Measurements from ENCODE around the gene GBX1. TPM values are rescaled to one million over a fixed set of nuclear protein-coding genes. Genes with fewer than 3 reads are reported as not detected.

Gene GBX1
- not detected for total RNA-seq

GRCh38 chr7:151167197-151167961, at the start of gene GBX1:
GBX1 (minus strand) TSS chr7:151167694; CDS start chr7:151167548, 146 bp downstream.
- DNase-seq, result peak; percentile 19
- Mint-ChIP-seq H3K27me3 (ENCODE audit: low read depth) (peaks cover 43% of the 10 kb centered on the region), H3K4me3 (peak within 1 kb of the TSS; percentile 66), H3K27ac (no peak within 1 kb of the TSS), H3K9me3 (no peaks in the 10 kb centered on the region), H3K4me1 (ENCODE audit: low read depth) (peaks cover 8% of the 10 kb centered on the region), H3K36me3 (ENCODE audit: low read depth) (no peaks in the 10 kb centered on the region)
- intact Hi-C loops (cut with micrococcal nuclease), result no loop called here
- CTCF ChIA-PET, result interaction anchor here (0.6 to 2.5 kb wide), 12 partner anchors 8 to 363 kb away, joined by 3 to 9 read pairs (median 4); no protein-coding TSS in a partner anchor

- H3K36me3 Mint-ChIP-seq (ENCODE audit: low read depth), result peaks cover 42% of the 10 kb centered on the region
- no peaks in the 10 kb centered on the region for H3K9me3 Mint-ChIP-seq
- no peak for DNase-seq
- intact Hi-C loops (cut with micrococcal nuclease), result no loop called here
- no peak overlapping the region for H3K4me3 Mint-ChIP-seq
- H3K27me3 Mint-ChIP-seq (ENCODE audit: low read depth), result no peaks in the 10 kb centered on the region
- H3K4me1 Mint-ChIP-seq (ENCODE audit: low read depth), result no peaks in the 10 kb centered on the region
- H3K27ac Mint-ChIP-seq, result no peak overlapping the region
- CTCF ChIA-PET, result interaction anchor here (0.6 kb wide), 1 partner anchor 40 kb away, joined by 3 read pairs; no protein-coding TSS in a partner anchor
These were observed 47.9 kb upstream of the GBX1 start for GRCh38 chr7:151215396-151215795.

GRCh38 chr7:151213826-151214225, 46.3 kb upstream of the GBX1 start:
- H3K36me3 Mint-ChIP-seq (ENCODE audit: low read depth), result peaks cover 34% of the 10 kb centered on the region
- H3K9me3 Mint-ChIP-seq, result no peaks in the 10 kb centered on the region
- no peaks in the 10 kb centered on the region for H3K4me1 Mint-ChIP-seq (ENCODE audit: low read depth)
- CTCF ChIA-PET, result interaction anchor here (0.7 to 2.0 kb wide), 2 partner anchors 30 to 96 kb away, joined by 3 to 7 read pairs; no protein-coding TSS in a partner anchor
- H3K27ac Mint-ChIP-seq, result no peak overlapping the region
- no peak for DNase-seq
- intact Hi-C loops (cut with micrococcal nuclease), result no loop called here
- H3K27me3 Mint-ChIP-seq (ENCODE audit: low read depth), result no peaks in the 10 kb centered on the region
- no peak overlapping the region for H3K4me3 Mint-ChIP-seq

- CTCF ChIA-PET, result interaction anchor here (1.1 to 2.0 kb wide), 2 partner anchors 22 to 31 kb away, joined by 3 to 7 read pairs; no protein-coding TSS in a partner anchor
- no peaks in the 10 kb centered on the region for H3K9me3 Mint-ChIP-seq
- peaks cover 3% of the 10 kb centered on the region for H3K4me1 Mint-ChIP-seq (ENCODE audit: low read depth)
- H3K4me3 Mint-ChIP-seq, result no peak overlapping the region
- peaks cover 23% of the 10 kb centered on the region for H3K36me3 Mint-ChIP-seq (ENCODE audit: low read depth)
- no peak overlapping the region for H3K27ac Mint-ChIP-seq
- H3K27me3 Mint-ChIP-seq (ENCODE audit: low read depth), result no peaks in the 10 kb centered on the region
- intact Hi-C loops (cut with micrococcal nuclease), result no loop called here
- DNase-seq, result no peak
These were observed 45.1 kb upstream of the GBX1 start for GRCh38 chr7:151212626-151213025.

GRCh38 chr7:151211155-151211772, 43.8 kb upstream of the GBX1 start:
- H3K27ac Mint-ChIP-seq, result no peak overlapping the region
- intact Hi-C loops (cut with micrococcal nuclease), result no loop called here
- no peaks in the 10 kb centered on the region for H3K27me3 Mint-ChIP-seq (ENCODE audit: low read depth)
- H3K4me3 Mint-ChIP-seq, result no peak overlapping the region
- peaks cover 22% of the 10 kb centered on the region for H3K36me3 Mint-ChIP-seq (ENCODE audit: low read depth)
- CTCF ChIA-PET, result interaction anchor here (0.9 to 1.1 kb wide), 2 partner anchors 14 to 33 kb away, joined by 3 read pairs; no protein-coding TSS in a partner anchor
- no peak for DNase-seq
- H3K9me3 Mint-ChIP-seq, result no peaks in the 10 kb centered on the region
- H3K4me1 Mint-ChIP-seq (ENCODE audit: low read depth), result peaks cover 15% of the 10 kb centered on the region

GRCh38 chr7:151210087-151210854, 42.8 kb upstream of the GBX1 start, which contains the start of gene H2BK1:
H2BK1 (minus strand) TSS chr7:151210488; CDS start chr7:151210318, 170 bp downstream.
- no peak for DNase-seq
- Mint-ChIP-seq H3K9me3 (no peaks in the 10 kb centered on the region), H3K36me3 (ENCODE audit: low read depth) (peaks cover 16% of the 10 kb centered on the region), H3K4me1 (ENCODE audit: low read depth) (peaks cover 17% of the 10 kb centered on the region), H3K27me3 (ENCODE audit: low read depth) (no peaks in the 10 kb centered on the region), H3K4me3 (no peak within 1 kb of the TSS), H3K27ac (no peak within 1 kb of the TSS)
- intact Hi-C loops (cut with micrococcal nuclease), result no loop called here
- CTCF ChIA-PET, result no interaction called here

GRCh38 chr7:151209588-151209987, 42.1 kb upstream of the GBX1 start:
- Mint-ChIP-seq H3K27me3 (ENCODE audit: low read depth) (peaks cover 2% of the 10 kb centered on the region), H3K27ac (no peak overlapping the region), H3K9me3 (no peaks in the 10 kb centered on the region), H3K4me1 (ENCODE audit: low read depth) (peaks cover 17% of the 10 kb centered on the region), H3K4me3 (no peak overlapping the region), H3K36me3 (ENCODE audit: low read depth) (peaks cover 9% of the 10 kb centered on the region)
- CTCF ChIA-PET, result no interaction called here
- intact Hi-C loops (cut with micrococcal nuclease), result no loop called here
- no peak for DNase-seq

- CTCF ChIA-PET, result interaction anchor here (0.9 kb wide), 1 partner anchor 36 kb away, joined by 3 read pairs; no protein-coding TSS in a partner anchor
- no peak for DNase-seq
- H3K36me3 Mint-ChIP-seq (ENCODE audit: low read depth), result peaks cover 3% of the 10 kb centered on the region
- no peak overlapping the region for H3K4me3 Mint-ChIP-seq
- intact Hi-C loops (cut with micrococcal nuclease), result no loop called here
- H3K4me1 Mint-ChIP-seq (ENCODE audit: low read depth), result peaks cover 17% of the 10 kb centered on the region
- H3K9me3 Mint-ChIP-seq, result no peaks in the 10 kb centered on the region
- peaks cover 2% of the 10 kb centered on the region for H3K27me3 Mint-ChIP-seq (ENCODE audit: low read depth)
- no peak overlapping the region for H3K27ac Mint-ChIP-seq
These were observed 40.9 kb upstream of the GBX1 start for GRCh38 chr7:151208253-151208862.

GRCh38 chr7:151207804-151208203, 40.3 kb upstream of the GBX1 start:
- no peaks in the 10 kb centered on the region for H3K9me3 Mint-ChIP-seq
- H3K4me1 Mint-ChIP-seq (ENCODE audit: low read depth), result peaks cover 17% of the 10 kb centered on the region
- H3K4me3 Mint-ChIP-seq, result no peak overlapping the region
- peaks cover 2% of the 10 kb centered on the region for H3K27me3 Mint-ChIP-seq (ENCODE audit: low read depth)
- H3K27ac Mint-ChIP-seq, result no peak overlapping the region
- CTCF ChIA-PET, result interaction anchor here (0.9 kb wide), 1 partner anchor 36 kb away, joined by 3 read pairs; no protein-coding TSS in a partner anchor
- H3K36me3 Mint-ChIP-seq (ENCODE audit: low read depth), result no peaks in the 10 kb centered on the region
- no peak for DNase-seq
- intact Hi-C loops (cut with micrococcal nuclease), result no loop called here

GRCh38 chr7:151207315-151207714, 39.8 kb upstream of the GBX1 start:
- H3K27me3 Mint-ChIP-seq (ENCODE audit: low read depth), result peaks cover 2% of the 10 kb centered on the region
- intact Hi-C loops (cut with micrococcal nuclease), result no loop called here
- CTCF ChIA-PET, result interaction anchor here (0.9 to 2.1 kb wide), 2 partner anchors 37 kb away, joined by 3 to 5 read pairs; no protein-coding TSS in a partner anchor
- DNase-seq, result no peak
- no peaks in the 10 kb centered on the region for H3K9me3 Mint-ChIP-seq
- H3K4me3 Mint-ChIP-seq, result no peak overlapping the region
- no peak overlapping the region for H3K27ac Mint-ChIP-seq
- no peaks in the 10 kb centered on the region for H3K36me3 Mint-ChIP-seq (ENCODE audit: low read depth)
- peaks cover 17% of the 10 kb centered on the region for H3K4me1 Mint-ChIP-seq (ENCODE audit: low read depth)

GRCh38 chr7:151206914-151207313, 39.4 kb upstream of the GBX1 start:
- Mint-ChIP-seq H3K4me1 (ENCODE audit: low read depth) (peaks cover 17% of the 10 kb centered on the region), H3K9me3 (no peaks in the 10 kb centered on the region), H3K27me3 (ENCODE audit: low read depth) (peaks cover 2% of the 10 kb centered on the region), H3K27ac (no peak overlapping the region), H3K36me3 (ENCODE audit: low read depth) (no peaks in the 10 kb centered on the region), H3K4me3 (no peak overlapping the region)
- CTCF ChIA-PET, result interaction anchor here (1.1 to 2.1 kb wide), 2 partner anchors 37 to 243 kb away, joined by 3 to 5 read pairs; no protein-coding TSS in a partner anchor
- intact Hi-C loops (cut with micrococcal nuclease), result no loop called here
- no peak for DNase-seq
